ENCODE results near the gene FHIT.
A peak's percentile ranks its signal among the peaks of the same experiment; 100 is the strongest.

Gene FHIT

DNA sequence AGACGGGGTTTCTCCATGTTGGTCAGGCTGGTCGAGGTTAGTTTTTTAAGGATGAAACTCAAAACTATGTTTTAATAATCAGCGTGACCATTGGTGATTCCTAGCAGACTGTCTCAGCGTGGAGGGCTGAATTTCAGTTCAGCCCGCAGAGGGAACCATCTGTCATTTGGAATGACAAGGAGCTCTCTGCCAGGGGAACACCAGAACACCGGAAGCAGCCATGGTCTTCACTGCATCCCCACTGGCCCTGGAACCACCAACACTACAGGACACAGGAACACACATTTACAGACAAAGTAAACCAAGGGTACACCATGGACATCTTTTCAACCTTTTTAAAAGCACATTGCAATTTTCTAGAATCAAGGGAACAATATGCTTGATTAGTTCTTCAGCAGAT lies 424.7 kb downstream of the FHIT start:
- DNase-seq, result no peak

DNA sequence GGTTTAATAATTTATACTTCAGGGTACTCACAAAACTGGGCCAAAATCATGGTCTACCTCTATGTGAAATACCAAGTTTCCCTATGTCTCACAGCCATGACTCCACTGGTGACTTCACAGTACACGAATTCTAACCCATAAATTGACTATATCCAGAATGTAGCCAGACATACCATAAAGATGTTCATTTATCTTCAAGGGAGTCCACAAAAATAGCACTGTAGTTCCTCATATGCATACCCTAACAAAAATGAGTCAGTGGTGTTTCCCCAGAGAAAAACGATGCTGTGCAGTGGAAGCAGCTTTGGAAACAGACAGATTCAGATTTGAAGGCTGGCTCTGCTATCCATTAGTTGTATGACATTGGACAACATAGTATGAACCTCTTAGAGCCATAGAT lies 438.8 kb downstream of the FHIT start:
- peak; percentile 72 for DNase-seq

DNA sequence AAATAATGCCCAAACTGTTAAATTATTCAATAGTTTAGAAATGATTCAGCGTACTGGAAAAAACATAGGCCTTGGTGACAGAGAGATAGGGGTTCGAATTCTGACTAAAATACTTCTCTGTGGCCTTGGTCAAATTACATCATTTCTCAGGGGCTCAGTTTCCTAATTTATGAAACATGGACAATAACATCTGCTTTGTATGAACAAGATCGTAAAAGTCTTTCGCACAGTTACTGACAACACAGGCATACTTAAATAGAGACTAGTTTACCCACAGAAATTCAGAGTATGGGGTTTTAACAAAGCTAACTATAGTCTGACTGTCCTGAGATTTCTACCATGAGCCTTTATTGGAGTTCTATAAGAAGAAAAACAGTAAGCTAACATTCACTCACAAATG lies 440.4 kb downstream of the FHIT start:
- DNase-seq, result no peak

DNA sequence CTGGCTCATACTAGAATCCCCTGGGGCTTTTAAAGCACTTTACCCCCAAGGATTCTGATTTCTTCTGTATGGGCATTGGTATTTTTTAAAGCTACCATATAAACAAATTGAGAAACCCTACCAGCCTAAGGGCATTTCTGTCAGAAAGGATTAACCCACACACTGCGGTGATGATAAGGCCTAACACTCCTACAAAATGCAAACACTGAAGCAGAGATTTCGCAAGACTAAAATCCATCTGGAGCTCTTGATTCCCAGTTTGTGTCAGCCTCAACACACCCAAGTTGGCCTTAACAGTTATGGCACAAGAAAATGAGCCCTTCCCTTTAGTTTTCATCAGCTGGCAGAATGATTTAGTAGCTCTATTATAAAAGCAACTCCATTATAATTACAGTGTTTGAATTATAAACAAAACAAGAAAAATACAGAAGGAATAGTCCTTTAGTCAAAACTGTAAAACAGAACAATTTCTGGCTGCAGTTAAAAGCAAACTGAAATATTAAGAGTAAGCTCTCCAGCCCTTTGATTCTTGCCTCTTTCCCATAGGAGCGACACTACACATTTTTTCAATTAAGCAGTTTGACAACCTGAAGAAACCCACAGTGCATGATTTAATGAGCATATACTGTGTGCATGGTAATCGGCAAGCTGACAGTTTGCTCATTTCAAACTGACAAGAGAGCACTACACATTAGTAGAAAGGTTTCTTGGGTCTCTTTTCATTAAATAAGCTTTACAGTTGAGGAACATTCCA lies 441.2 kb downstream of the FHIT start:
- DNase-seq, result peak; percentile 51

DNA sequence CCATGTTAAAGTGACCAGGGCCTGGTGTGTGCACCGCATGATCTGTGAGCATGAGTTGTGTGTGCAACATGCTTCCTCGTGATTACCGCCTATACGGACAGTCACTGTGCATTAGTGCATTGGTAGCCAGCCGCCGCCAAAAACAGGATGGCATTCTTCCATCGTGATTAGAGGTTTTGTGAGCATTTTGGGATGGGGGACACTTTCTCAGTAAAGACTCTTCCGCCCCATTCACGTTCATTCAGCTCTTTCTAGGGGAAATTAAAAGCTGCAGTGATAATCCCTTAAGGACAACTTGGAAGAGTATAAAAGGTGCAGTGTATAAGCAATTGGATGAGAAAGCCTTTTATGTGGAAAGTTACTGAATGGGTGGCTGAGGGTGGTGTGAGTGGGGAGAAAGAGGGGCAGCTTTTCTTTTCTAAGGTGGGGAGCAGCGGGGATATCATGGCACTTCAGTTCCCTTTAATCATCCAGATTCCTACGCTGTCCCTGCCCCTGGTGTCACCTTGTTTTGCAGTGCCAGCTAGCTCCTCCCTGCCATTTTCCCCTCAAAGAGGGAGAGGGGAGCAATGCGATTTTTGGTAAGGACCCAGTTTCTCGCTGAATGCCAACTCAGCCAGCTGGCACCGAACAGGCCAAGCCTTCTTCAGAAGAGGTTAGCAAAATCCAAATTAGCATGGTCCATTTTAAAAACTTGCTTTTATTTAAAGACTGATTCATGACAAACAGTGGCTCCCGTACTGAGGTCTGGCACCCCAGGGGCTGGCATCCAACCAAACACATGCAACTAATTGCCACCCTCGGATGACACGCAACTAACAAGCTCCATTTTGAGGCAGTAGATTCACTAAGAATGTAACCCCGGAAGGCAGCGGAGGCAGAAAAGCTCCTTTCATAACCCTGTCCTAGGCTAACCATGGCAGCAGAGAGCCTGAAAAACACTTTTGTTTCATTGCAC lies 447.8 kb downstream of the FHIT start:
- DNase-seq, result peak; percentile 79

DNA sequence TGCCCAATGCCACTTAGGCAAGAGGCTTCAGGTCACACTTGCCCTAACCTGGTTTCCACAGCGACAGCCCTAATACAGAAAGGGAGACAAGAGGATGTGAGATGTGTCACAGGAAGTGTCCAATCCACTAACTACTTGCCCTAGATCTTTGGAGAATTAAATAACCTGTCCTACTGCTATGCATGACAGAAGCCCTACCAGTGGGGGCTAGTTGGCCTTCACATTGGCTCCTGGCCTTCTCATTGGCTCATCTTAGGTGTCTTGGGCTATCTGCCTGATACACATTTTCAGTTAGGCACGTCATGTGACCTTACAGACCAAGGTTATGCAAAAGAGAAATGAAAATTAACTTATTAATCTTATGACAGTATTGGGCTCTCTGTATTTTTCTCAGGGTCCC lies 449.9 kb downstream of the FHIT start:
- no peak for DNase-seq

DNA sequence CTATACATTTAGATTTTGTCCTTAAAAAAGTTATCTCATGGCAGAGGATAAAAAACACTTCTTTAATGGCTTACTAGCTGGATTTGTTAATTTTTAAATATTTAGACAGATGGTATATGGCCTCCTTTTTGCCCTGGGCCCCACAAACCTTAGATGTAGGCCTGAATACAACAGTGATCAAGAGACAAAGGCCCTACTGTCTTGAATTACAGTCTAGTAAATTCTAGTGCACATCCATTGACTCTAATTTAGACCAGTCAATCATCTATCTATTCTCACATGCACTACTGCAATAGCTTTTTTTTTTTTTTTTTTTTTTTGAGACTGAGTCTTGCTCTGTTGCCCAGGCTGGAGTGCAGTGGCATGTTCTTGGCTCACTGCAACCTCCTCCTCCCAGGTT lies 452.8 kb downstream of the FHIT start:
- no peak for DNase-seq

DNA sequence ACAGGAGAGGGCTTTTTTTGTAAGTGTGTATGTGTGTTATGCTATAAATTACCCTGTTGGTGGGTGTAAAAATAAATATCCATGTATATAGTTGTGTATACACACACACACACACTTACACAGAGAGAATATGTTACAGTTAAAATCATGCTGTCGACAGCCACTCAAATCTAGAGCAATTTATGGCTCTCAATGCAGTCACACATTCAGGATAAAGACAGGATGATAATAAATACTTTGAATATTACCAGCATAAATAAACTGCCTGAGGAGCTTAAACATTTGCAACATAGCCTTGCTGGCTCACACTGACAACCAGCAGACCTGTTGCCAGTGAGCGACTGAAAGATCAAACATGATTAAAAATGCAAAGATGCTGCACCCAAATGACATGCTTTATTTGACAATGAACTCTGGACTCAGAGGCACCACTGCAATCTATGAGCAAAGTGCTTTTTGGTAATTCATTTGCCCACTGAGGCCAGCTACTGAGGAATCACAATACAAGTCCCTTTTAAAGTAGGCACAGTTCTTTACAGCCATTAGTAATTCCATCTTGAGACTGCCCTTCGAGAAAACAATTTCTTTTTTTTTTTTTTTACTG lies 458.9 kb downstream of the FHIT start:
- no peak for DNase-seq

DNA sequence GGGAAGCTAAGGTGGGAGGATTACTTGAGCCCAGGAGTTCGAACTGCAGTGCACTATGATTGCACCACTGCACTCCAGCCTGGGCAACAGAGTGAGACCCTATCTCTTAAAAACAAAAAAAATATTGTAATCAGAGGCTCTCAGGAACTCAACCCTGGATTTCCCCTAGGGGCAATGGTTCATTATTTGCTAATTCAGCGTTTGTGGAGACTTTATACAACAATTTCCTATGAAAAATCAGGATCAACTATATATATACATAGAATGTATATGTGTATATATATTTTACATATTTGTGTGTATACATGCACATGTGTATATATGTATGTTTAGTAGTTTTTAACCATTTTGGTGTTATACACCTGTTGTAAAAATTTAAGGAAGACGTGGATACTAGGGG lies 463.1 kb downstream of the FHIT start:
- no peak for DNase-seq

DNA sequence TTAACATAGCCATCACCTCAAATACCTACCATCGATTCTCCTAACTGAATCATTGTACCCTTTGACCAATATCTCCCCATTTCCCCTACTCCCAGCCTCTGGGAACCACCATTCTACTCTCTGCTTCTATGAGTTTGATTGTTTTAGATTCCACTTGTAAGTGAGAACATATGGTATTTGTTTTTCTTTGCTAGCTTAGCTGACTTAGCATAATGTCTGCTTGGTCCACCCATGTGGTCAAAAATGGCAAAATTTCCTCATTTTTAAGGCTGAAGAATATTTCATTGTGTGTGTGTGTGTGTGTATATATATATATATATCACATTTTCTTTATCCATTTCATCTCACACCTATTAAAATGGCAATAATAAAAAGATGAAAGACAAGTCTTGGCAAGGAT lies 469.3 kb downstream of the FHIT start:
- peak; percentile 22 for DNase-seq

DNA sequence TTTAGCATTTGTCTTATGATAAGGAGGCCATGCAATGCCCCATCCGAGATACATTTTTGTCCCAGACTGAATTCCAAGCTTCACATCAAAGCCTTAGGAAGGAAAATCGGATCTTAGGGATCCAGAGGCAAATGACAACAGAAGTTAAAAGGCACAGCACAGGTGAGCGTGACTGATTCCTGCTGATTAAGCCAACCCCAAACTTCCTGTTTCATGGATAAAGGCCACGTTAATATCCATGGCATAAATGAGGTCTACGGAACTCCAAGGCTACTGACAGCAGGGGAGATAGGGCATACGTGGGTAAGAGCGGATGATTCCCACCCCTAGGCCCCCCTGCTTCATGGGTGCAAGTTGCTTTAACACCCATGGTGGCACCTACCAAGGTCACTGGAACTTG lies 471.6 kb downstream of the FHIT start:
- DNase-seq, result no peak

DNA sequence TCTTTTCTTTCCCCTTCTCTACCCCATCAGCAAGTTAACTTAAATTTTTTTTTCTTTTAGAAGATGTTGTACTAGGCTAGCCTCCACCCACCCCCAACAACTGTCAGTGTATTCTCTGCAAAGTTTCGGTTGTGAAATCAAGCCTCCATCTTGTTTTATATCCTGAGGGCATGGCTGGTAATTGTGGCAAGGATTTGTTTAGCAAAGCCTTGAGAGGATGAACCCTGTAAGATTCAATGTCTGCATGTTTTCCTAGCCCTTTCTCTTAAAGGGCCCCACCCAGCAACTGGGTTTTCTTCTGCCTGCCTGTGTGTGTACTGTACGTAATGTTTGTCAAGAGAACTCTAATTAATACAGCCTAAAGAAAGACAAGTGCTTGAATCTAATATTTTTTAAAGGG lies 475.3 kb downstream of the FHIT start:
- no peak for DNase-seq

DNA sequence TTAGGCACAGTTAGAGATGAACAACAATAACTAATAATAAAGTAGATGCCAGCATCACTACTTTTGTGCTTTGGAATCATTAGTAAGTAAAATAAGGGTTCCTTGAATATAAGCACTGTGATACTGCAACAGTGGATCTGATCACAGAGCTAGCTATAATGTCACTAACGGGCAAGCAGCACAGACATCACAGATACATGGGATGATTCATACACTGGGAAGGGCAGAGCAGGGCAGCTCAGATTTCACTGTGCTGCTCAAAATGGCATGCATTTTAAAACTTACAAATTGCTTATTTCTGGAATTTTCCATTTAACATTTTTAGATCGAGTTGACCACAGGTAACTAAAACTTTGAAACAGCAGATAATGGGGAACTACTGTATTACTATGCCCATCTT lies 476.6 kb downstream of the FHIT start:
- no peak for DNase-seq

DNA sequence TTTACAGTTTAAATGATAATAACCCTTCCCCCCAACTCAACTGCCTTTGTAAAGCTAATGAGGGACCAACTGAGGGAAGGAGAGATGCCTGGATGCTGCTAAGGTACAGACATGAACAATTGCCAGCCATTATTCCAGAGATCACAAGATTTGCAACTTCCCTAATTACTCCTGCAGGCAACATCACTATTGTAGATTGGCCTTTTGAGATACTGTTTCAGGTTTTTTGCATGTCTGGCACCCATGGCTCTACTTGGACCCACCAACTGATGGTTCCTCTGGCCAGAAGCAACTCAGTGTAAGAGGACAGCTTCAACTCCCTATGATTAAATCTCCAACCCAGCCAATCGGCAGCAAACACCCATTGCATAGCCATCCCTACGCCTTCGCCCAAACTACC lies 478.7 kb downstream of the FHIT start:
- DNase-seq, result no peak

DNA sequence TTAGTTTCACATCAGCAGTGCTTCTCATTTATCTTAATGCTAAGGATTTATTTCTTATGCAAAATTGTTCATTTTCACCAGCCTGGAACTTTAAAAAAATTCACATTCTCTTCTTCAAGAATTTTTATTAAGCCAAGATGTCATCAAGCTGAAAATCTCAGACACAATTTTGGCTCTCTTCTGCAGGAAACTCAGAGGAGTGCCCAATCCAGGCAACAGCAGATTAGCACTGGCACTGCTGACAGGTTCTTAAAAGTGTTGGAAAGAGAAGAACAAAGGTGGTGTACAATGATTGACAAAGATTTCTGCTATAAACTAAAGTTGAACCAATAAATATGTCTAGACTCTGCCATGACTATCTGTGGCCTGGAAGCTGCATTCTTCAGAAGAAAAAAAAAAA lies 479.5 kb downstream of the FHIT start:
- no peak for DNase-seq

DNA sequence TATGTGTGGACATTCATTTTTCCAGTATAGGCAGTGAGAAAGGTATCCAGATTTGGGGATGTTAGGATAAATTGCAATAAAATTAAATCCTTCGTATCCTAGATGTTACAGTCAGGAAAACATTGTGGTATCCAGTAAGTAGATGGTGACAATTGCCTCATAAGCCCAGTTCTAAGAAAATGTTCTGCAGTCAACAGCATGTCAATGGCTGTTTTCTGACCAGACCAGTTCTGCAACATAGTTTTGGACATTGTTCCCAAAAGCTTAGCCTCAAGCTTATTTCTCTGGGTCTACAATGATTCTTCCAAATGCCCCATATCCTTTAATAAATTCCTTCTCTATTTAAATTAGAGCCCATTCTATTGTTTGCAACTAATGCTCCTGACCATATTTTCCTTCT lies 480.7 kb downstream of the FHIT start:
- DNase-seq, result no peak

DNA sequence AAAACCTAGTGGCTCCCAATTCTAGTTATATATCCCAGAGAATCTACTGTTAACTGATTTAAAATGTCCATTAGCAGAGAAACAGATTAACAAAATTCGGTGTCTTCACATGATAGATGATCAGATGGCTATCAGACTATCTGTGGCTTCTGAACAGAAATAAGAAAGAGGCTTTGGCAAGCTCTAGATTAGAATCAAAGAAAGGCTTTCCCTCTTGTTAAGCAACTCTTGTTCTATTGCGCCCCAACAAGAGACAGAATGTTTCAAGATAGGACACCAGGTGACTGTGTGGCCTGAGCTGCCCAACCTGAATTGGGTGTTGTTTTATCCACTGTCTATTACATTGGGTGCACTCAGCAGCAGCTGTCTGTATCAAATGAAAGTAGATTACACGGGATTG lies 483.7 kb downstream of the FHIT start:
- DNase-seq, result no peak

DNA sequence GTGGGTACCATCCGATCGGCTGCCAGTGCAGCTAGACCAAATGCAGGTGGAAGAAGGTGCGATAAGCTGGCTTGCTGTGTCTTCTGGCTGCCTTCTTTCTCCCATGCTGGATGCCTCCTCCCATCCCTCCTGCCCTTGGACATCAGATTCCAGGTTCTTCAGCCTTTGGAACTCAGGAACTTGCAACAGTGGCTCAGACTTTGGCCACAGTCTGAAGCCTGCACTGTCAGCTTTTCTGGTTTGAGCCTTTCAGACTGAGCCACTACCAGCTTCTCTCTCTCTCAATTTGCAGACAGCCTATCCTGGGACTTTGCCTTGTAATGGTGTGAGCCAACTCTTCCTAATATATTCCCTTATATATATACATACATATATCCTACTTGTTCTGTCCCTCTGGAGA lies 485.5 kb downstream of the FHIT start:
- DNase-seq, result no peak

DNA sequence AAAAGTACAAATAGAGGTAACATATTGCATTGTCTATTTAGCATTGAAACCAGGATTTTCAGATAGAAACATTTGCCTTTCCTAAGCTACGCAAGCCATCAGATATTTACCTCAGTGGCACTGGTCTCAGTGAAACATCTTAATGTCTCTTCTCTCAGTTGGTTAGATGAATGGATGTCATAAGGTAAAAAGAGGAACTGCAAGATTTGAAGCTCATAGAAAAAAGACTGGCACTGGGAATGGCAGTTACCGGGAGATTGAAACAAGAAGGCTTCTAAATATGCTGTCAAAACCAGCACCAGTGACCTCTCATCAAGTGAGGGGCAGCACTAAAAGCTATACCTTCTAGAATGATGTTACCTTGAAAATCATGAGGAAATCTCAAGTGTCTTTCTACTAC lies 486.4 kb downstream of the FHIT start:
- no peak for DNase-seq

DNA sequence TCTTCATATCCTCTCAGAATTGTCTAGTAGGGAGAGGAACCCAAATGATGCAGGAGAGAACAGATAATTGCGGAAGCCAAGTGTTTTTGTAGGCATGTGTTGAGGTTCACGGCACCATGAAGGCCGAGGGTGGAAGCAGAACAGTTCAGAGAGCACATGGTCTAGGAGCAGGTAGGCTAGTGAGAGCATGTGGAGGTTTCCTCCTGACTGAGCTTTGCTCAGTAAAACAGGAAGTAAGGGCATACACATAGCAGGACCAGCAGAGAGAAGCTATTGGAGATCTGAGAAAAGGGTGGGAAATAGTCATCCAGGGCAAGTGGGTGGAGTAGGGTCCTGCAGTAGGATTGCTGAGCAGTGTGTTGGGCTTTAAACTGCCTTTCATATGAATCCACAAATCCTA lies 491.1 kb downstream of the FHIT start:
- DNase-seq, result no peak

DNA sequence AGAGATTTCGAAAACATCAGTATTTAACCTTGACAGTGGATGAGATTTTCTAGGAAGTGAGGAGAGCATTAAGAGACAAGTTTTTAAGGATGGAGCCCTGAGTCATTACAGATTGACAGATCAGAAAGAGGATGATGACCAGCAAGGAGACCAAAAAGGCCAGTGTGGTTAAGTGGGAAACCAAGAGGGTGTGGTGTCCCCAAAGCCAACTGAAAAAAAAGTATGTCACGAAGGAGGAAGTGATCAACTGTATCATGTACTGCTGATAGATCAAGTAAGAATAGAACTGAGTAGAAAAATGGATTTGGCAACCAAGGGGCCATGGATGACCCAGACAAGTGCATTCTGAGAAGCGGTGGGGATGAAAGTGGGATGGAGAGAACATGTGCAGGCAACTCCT lies 491.8 kb downstream of the FHIT start:
- DNase-seq, result no peak

DNA sequence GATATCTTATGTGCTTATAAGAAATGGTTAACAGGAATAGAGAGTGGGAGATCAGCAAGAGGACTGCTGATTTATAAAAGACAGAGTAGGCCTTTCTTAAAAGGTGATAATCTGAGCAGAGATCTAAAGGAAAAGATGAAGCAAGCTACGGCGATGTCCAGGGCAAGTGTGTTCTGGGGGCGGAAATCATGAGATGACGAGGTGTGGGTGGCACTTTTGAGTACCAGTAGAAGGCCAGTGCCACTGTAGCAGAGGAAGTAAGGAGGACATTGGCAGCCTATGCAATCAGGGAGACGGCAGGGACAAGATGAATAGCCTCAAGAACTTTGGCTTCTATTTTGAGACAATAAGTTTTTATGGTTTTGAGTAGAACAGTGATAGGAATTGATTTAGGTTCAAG lies 492.4 kb downstream of the FHIT start:
- no peak for DNase-seq

DNA sequence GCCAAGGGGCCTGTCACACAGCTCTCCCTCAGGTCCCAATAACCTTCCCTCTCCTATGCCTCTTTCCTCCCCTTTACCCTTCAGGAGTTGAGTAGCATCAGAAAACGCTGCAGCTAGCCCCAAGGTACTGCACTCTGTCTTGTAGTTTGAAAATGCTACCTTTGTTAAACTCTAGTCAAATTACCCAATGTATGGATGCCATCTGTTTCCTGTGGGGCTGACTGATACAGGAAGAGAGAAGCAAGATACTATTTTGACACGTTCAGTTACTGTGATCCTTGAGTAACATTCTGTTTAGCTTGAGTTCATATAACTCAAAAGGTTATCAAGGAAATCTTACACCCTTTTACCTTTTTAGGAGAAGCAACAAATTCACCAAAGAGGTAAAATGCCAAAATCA lies 493.1 kb downstream of the FHIT start:
- DNase-seq, result no peak

DNA sequence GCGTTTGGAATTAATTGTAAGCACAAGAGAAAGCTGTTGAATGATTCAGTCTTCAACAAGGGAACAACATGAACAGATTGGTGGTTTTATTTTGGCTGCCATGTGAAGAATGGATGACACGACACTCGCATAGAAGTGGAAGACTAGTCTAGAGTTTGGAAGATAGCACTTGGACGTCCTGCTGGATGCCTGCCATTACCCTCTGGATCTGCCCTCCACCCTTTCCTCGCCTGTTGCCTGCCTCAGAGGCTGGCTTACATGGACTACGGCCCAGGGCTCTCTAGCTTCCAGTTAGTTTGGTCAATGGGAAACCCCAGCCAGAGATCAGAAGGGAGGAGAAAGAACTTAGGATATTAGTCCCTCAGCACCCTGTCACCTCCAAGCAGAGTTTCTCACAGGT lies 493.5 kb downstream of the FHIT start:
- no peak for DNase-seq

All from fibroblast of skin of scalp (primary cell).